HG03066 (cell line): ENCODE data around the gene ZER1.
"Not testable (repeated sequence)": the region's sequence is repeated elsewhere in the genome, so short reads cannot be mapped to it uniquely, and the experiment has no call there.

Experiments used
- ATAC-seq: cut with Tn5 transposase; IDR thresholded peaks from one replicate; pipeline ENCODE4 v1.9.1; 2021; ENCODE audit warnings: low read depth; ENCODE audit not compliant: unreplicated experiment

The ZER1 gene

GRCh38 chr9:128771745-128772519, at the start of gene ZER1:
TSS of gene ZER1 (minus strand) at chr9:128771927. CDS start at chr9:128755565, 16,362 bp downstream.
- peak; percentile 84 for ATAC-seq

GRCh38 chr9:128820665-128821583, 49.2 kb upstream of the ZER1 start:
- ATAC-seq = no peak

GRCh38 chr9:128819716-128820664, 48.3 kb upstream of the ZER1 start:
- no peak for ATAC-seq

GRCh38 chr9:128818839-128819715, 47.4 kb upstream of the ZER1 start:
- peak; percentile 30 for ATAC-seq

- ATAC-seq = peak; percentile 82
These were observed 46.5 kb upstream of the ZER1 start, which contains the start of gene ENDOG for GRCh38 chr9:128818099-128818838. TSS of gene ENDOG (plus strand) at chr9:128818500. CDS start at chr9:128818685, 185 bp downstream.

GRCh38 chr9:128810873-128811272, 39.1 kb upstream of the ZER1 start:
- ATAC-seq = no peak

GRCh38 chr9:128809831-128810230, 38.1 kb upstream of the ZER1 start:
- ATAC-seq = no peak

GRCh38 chr9:128809036-128809599, 37.4 kb upstream of the ZER1 start:
- ATAC-seq = no peak

GRCh38 chr9:128808543-128808942, 36.8 kb upstream of the ZER1 start:
- ATAC-seq = no peak

- ATAC-seq = no peak
These were observed 36.1 kb upstream of the ZER1 start for GRCh38 chr9:128807827-128808226.

- ATAC-seq = no peak
These were observed 33.9 kb upstream of the ZER1 start for GRCh38 chr9:128805661-128806060.

- no peak for ATAC-seq
These were observed 30.8 kb upstream of the ZER1 start for GRCh38 chr9:128802482-128802881.

GRCh38 chr9:128800061-128800460, 28.3 kb upstream of the ZER1 start:
- ATAC-seq = no peak

- ATAC-seq = no peak
These were observed 27.2 kb upstream of the ZER1 start for GRCh38 chr9:128798896-128799295.

GRCh38 chr9:128794961-128795360, 23.2 kb upstream of the ZER1 start:
- not testable (repeated sequence) for ATAC-seq

- ATAC-seq = no peak
These were observed 21.4 kb upstream of the ZER1 start for GRCh38 chr9:128792978-128793686.

- ATAC-seq = no peak
These were observed 20.4 kb upstream of the ZER1 start for GRCh38 chr9:128792134-128792533.

- ATAC-seq = no peak
These were observed 18.8 kb upstream of the ZER1 start for GRCh38 chr9:128790536-128790935.
